Measurements from ENCODE around the gene ATP13A1.

The ATP13A1 gene

GRCh38 chr19:19662344-19662743 lies 1.1 kb downstream of the ATP13A1 start:
- no peak for FAIRE-seq

- FAIRE-seq, result no peak
Observed at GRCh38 chr19:19661675-19662251, 1.7 kb downstream of the ATP13A1 start.

GRCh38 chr19:19661141-19661674 lies 2.3 kb downstream of the ATP13A1 start:
- no peak for FAIRE-seq

- no peak for FAIRE-seq
Observed at GRCh38 chr19:19659646-19660245, 3.7 kb downstream of the ATP13A1 start.

GRCh38 chr19:19657397-19657783 lies 6.1 kb downstream of the ATP13A1 start:
- no peak for FAIRE-seq

- no peak for FAIRE-seq
Observed at GRCh38 chr19:19656451-19657396, 6.8 kb downstream of the ATP13A1 start.

GRCh38 chr19:19655641-19656343 lies 7.7 kb downstream of the ATP13A1 start:
- no peak for FAIRE-seq

- FAIRE-seq, result no peak
Observed at GRCh38 chr19:19655051-19655594, 8.4 kb downstream of the ATP13A1 start.

- FAIRE-seq, result no peak
Observed at GRCh38 chr19:19654441-19654840, 9.0 kb downstream of the ATP13A1 start.

GRCh38 chr19:19653597-19654147 lies 9.8 kb downstream of the ATP13A1 start:
- FAIRE-seq, result no peak

- FAIRE-seq, result no peak
Observed at GRCh38 chr19:19652482-19653295, 10.8 kb downstream of the ATP13A1 start.

GRCh38 chr19:19651076-19651475 lies 12.4 kb downstream of the ATP13A1 start:
- no peak for FAIRE-seq

- no peak for FAIRE-seq
Observed at GRCh38 chr19:19650331-19650730, 13.1 kb downstream of the ATP13A1 start.

GRCh38 chr19:19649580-19649995 lies 13.9 kb downstream of the ATP13A1 start:
- FAIRE-seq, result no peak

GRCh38 chr19:19649155-19649554 lies 14.3 kb downstream of the ATP13A1 start:
- no peak for FAIRE-seq

- FAIRE-seq, result no peak
Observed at GRCh38 chr19:19647037-19647835, 16.2 kb downstream of the ATP13A1 start.

- FAIRE-seq, result no peak
Observed at GRCh38 chr19:19645233-19645870, 18.1 kb downstream of the ATP13A1 start.

- FAIRE-seq, result no peak
Observed at GRCh38 chr19:19644054-19644388, 19.5 kb downstream of the ATP13A1 start.

- FAIRE-seq, result no peak
Observed at GRCh38 chr19:19643158-19644053, 20.1 kb downstream of the ATP13A1 start, which contains the start of gene GMIP. GMIP (minus strand) TSS chr19:19643657; CDS start chr19:19643529, 128 bp downstream.
